A673 (cell line): ENCODE results near the gene S100B.

ENCODE experiments used
- CTCF ChIP-seq: fragments of 300-800, 200-600 bp; sonication (generic); conservative IDR thresholded peaks from 2 replicates; pipeline ENCODE4 v1.5.1; 2017; ENCODE audit warnings: low read depth, mild to moderate bottlenecking, antibody characterized with exemption, low read length, moderate library complexity, mixed read lengths
- EZH2 ChIP-seq: fragments of 200-600 bp; sonication (generic); IDR thresholded peaks from 2 replicates; pipeline ENCODE4 v1.6.1; 2017; ENCODE audit warnings: borderline replicate concordance, low read depth, mild to moderate bottlenecking, mixed read lengths, antibody characterized with exemption, low read length; ENCODE audit not compliant: poor library complexity, severe bottlenecking

GRCh38 chr21:46585191-46585953 lies 19.5 kb downstream of the S100B start:
- TF ChIP-seq EZH2, result no peak
- no peak for TF ChIP-seq CTCF
